ENCODE data around the gene HLF.

DNA sequence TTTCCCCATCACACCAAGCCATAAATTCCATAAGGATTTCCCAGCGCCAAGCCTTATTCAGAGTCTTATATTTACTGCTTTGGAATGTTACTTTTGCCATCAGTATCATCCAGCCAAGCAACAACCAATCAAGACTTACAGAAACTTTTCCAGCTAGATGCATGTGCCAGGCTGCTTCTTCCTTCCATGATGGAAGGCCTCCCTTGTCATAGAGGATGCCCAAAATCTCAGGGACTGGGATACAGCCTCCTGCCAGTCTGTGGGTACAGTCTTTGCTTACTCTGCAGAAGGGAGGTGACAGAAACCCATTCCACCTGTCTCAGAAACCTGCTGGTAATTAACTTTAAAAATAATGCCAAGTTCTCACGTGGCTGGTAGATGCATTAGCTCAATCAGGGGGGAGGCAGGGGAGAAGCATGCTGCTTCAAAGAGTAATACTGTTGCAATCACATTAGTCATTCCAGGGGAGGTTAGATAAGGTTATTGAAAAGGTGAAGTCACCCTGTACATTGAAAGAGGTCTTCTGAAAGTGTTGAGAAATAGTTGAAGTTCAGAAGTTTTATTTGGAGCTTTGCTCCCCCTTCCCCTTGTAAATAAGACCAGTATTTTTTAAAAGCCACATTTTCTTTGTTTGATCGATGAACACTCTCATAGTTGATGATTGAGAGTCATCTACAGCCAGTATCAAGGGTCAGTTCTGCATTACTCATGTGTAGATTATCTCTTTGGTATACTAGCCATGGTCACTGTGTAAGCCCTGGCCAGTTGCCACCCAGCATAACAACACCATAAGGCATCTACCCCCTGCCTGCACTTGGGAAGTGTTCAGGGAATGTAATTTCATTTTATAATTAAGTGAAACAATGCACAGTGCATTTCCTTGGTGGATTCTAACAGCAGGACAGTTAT is 22.2 kb downstream of the HLF start:
- TF ChIP-seq, protein P1, sequence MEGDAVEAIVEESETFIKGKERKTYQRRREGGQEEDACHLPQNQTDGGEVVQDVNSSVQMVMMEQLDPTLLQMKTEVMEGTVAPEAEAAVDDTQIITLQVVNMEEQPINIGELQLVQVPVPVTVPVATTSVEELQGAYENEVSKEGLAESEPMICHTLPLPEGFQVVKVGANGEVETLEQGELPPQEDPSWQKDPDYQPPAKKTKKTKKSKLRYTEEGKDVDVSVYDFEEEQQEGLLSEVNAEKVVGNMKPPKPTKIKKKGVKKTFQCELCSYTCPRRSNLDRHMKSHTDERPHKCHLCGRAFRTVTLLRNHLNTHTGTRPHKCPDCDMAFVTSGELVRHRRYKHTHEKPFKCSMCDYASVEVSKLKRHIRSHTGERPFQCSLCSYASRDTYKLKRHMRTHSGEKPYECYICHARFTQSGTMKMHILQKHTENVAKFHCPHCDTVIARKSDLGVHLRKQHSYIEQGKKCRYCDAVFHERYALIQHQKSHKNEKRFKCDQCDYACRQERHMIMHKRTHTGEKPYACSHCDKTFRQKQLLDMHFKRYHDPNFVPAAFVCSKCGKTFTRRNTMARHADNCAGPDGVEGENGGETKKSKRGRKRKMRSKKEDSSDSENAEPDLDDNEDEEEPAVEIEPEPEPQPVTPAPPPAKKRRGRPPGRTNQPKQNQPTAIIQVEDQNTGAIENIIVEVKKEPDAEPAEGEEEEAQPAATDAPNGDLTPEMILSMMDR (IDR thresholded peaks at IDR 0.05; ENCODE audit: low read length): no peak
- no peak for TF ChIP-seq EZH2 (optimal IDR thresholded peaks at IDR 0.05; ENCODE audit: low read depth, low read length)
- no peak for TF ChIP-seq EZH2phosphoT487 (IDR thresholded peaks at IDR 0.05; ENCODE audit: low read length)

Measured in MM.1S (cell line).